H1 (cell line): Measurements from ENCODE around the gene ABHD12B. TPM values are rescaled to one million over a fixed set of nuclear protein-coding genes. Genes with fewer than 3 reads are reported as not detected.
A peak's percentile ranks its signal among the peaks of the same experiment; 100 is the strongest.

ENCODE experiments used
- CTCF ChIA-PET: fragments of 300-600 bp; sonication (Branson Sonifier 250); formaldehyde crosslinking; loops from one replicate; lab custom pipeline; 2021; ENCODE audit not compliant: partially characterized antibody; lab: Charles Lee
- POLR2A ChIA-PET: fragments of 300-600 bp; sonication (Branson Sonifier 250); formaldehyde crosslinking; loops from one replicate; lab custom pipeline; 2021; ENCODE audit warnings: inconsistent platforms; ENCODE audit not compliant: partially characterized antibody; lab: Charles Lee
- DNase-seq, 2 experiments: peaks; one replicate each; pipeline versions ENCODE4 v3.0.0 to v3.0.0-alpha.2; 2010 to 2022; ENCODE audit warnings: low spot score in 2 of 2, low read depth in 1 of 2, mixed read lengths in 1 of 2
- FAIRE-seq: peaks from 2 replicates; lab custom pipeline; 2011; peaks lifted over from hg19 to GRCh38; lab: Jason Lieb, UNC
- H2AFZ ChIP-seq: 2 replicates; pipeline ENCODE4 v1.8.1; 2012; ENCODE audit warnings: low read length, inconsistent platforms
- H2AK5ac ChIP-seq: 2 replicates; pipeline ENCODE4 v1.6.1; 2013; ENCODE audit warnings: low read depth, low read length
- H2BK120ac ChIP-seq: replicated peaks from 2 replicates; pipeline ENCODE3; 2013; ENCODE audit warnings: low read depth, low read length, inconsistent platforms
- H2BK12ac ChIP-seq: 2 replicates; pipeline ENCODE4 v1.6.1; 2013; ENCODE audit warnings: low read depth, low read length
- H2BK15ac ChIP-seq: 2 replicates; pipeline ENCODE4 v1.6.1; 2013; ENCODE audit warnings: low read length
- H2BK20ac ChIP-seq: 2 replicates; pipeline ENCODE4 v1.6.1; 2013; ENCODE audit warnings: low read length
- H2BK5ac ChIP-seq: 2 replicates; pipeline ENCODE4 v1.6.1; 2013; ENCODE audit warnings: low read depth, low read length
- H3K14ac ChIP-seq: 2 replicates; pipeline ENCODE4 v1.6.1; 2013; ENCODE audit warnings: inconsistent platforms; ENCODE audit not compliant: insufficient read length
- H3K18ac ChIP-seq: 2 replicates; pipeline ENCODE4 v1.6.1; 2013; ENCODE audit warnings: low read length; ENCODE audit errors: extremely low read depth
- H3K23ac ChIP-seq: 2 replicates; pipeline ENCODE4 v1.6.1; 2013; ENCODE audit warnings: inconsistent platforms; ENCODE audit not compliant: insufficient read length
- H3K23me2 ChIP-seq: 2 replicates; pipeline ENCODE4 v1.6.1; 2013; ENCODE audit warnings: low read depth, low read length
- H3K27ac ChIP-seq: 2 replicates; pipeline ENCODE4 v1.6.1; 2011; ENCODE audit warnings: low read depth, low read length, inconsistent platforms
- H3K27me3 ChIP-seq, 4 experiments: replicated peaks in 1 of 4; 1 replicate in 1 of 4; 2 replicates in 3 of 4; pipeline versions ENCODE4 v1.6.1 to v1.8.1; 2011 to 2013; ENCODE audit warnings: low read length in 3 of 4, mild to moderate bottlenecking in 3 of 4, inconsistent platforms in 2 of 4, mixed read lengths in 2 of 4, moderate library complexity in 1 of 4; ENCODE audit not compliant: control insufficient read depth in 3 of 4, insufficient read depth in 3 of 4; ENCODE audit errors: extremely low read depth in 1 of 4
- H3K36me3 ChIP-seq, 4 experiments: 2 replicates each; pipeline versions ENCODE4 v1.6.1 to v1.8.1; 2011 to 2013; ENCODE audit warnings: mild to moderate bottlenecking in 4 of 4, low read length in 3 of 4, moderate library complexity in 2 of 4, control low read depth in 1 of 4, inconsistent platforms in 1 of 4; ENCODE audit not compliant: insufficient read depth in 4 of 4, control insufficient read depth in 2 of 4
- H3K4ac ChIP-seq: replicated peaks from 2 replicates; pipeline ENCODE3; 2013; ENCODE audit warnings: low read length, low read depth, mixed read lengths, inconsistent platforms; ENCODE audit not compliant: insufficient read length
- H3K4me1 ChIP-seq, 4 experiments: replicated peaks in 1 of 4; 1 replicate in 1 of 4; 2 replicates in 3 of 4; pipeline versions ENCODE4 v1.6.1 to v1.8.1; 2011 to 2013; ENCODE audit warnings: low read length in 3 of 4, inconsistent platforms in 2 of 4, mixed read lengths in 1 of 4; ENCODE audit not compliant: insufficient read depth in 4 of 4, control insufficient read depth in 3 of 4
- H3K4me2 ChIP-seq, 2 experiments: 2 replicates each; pipeline versions ENCODE4 v1.6.1 to v1.8.1; 2011 to 2013; ENCODE audit warnings: low read depth in 2 of 2, low read length in 2 of 2, control low read depth in 1 of 2, inconsistent platforms in 1 of 2, mild to moderate bottlenecking in 1 of 2; ENCODE audit not compliant: insufficient read depth in 1 of 2
- H3K4me3 ChIP-seq, 4 experiments: fragments of 200-600, 300-600 bp in 1 of 4; sonication (generic), shearing (Covaris generic), sonication (Bioruptor Twin) in 1 of 4; 2 replicates each; pipeline versions ENCODE4 v1.5.1 to v1.8.1; 2011 to 2016; ENCODE audit warnings: low read length in 4 of 4, low read depth in 3 of 4, control low read depth in 2 of 4, inconsistent platforms in 2 of 4, mild to moderate bottlenecking in 2 of 4, mixed read lengths in 1 of 4, moderate library complexity in 1 of 4; ENCODE audit not compliant: insufficient read depth in 2 of 4; ENCODE audit errors: extremely low read depth in 1 of 4
- H3K56ac ChIP-seq: replicated peaks from 2 replicates; pipeline ENCODE3; 2013; ENCODE audit warnings: low read depth, mild to moderate bottlenecking, mixed read lengths, low read length, inconsistent platforms; ENCODE audit not compliant: insufficient read length
- H3K79me1 ChIP-seq: 2 replicates; pipeline ENCODE4 v1.6.1; 2013; ENCODE audit warnings: low read depth, low read length, control low read depth
- H3K79me2 ChIP-seq, 2 experiments: 2 replicates each; pipeline versions ENCODE4 v1.6.1 to v1.8.1; 2012 to 2013; ENCODE audit warnings: low read length in 2 of 2, mild to moderate bottlenecking in 2 of 2, inconsistent platforms in 1 of 2; ENCODE audit not compliant: insufficient read depth in 2 of 2, control insufficient read depth in 1 of 2
- H3K9ac ChIP-seq, 4 experiments: replicated peaks in 1 of 4; 1 replicate in 1 of 4; 2 replicates in 3 of 4; pipeline versions ENCODE4 v1.6.1 to v1.8.1; 2011 to 2013; ENCODE audit warnings: low read depth in 3 of 4, low read length in 3 of 4, control low read depth in 2 of 4, mild to moderate bottlenecking in 2 of 4, moderate library complexity in 2 of 4, inconsistent platforms in 1 of 4; ENCODE audit errors: extremely low read depth in 1 of 4
- H3K9me3 ChIP-seq, 2 experiments: 2 replicates each; pipeline versions ENCODE4 v1.6.1 to v1.8.1; 2012 to 2013; ENCODE audit warnings: mild to moderate bottlenecking in 2 of 2, moderate library complexity in 2 of 2, control low read depth in 1 of 2, inconsistent platforms in 1 of 2, low read depth in 1 of 2, low read length in 1 of 2, mixed read lengths in 1 of 2; ENCODE audit not compliant: insufficient read depth in 2 of 2
- H4K20me1 ChIP-seq, 2 experiments: replicated peaks in 1 of 2; 2 replicates each; pipeline versions ENCODE3 to v1.8.1; 2011 to 2013; ENCODE audit warnings: inconsistent platforms in 2 of 2, low read length in 2 of 2, mild to moderate bottlenecking in 1 of 2; ENCODE audit not compliant: insufficient read depth in 2 of 2, control insufficient read depth in 1 of 2
- H4K5ac ChIP-seq: 2 replicates; pipeline ENCODE4 v1.6.1; 2013; ENCODE audit warnings: low read length, low read depth, mixed read lengths, inconsistent platforms; ENCODE audit not compliant: insufficient read length
- H4K8ac ChIP-seq: 2 replicates; pipeline ENCODE4 v1.8.0; 2013; ENCODE audit warnings: mild to moderate bottlenecking, moderate library complexity, low read length, inconsistent platforms; ENCODE audit not compliant: insufficient read depth; ENCODE audit errors: extremely low read depth
- H4K91ac ChIP-seq: replicated peaks from 2 replicates; pipeline ENCODE3; 2013; ENCODE audit warnings: low read length, mixed read lengths, inconsistent platforms; ENCODE audit not compliant: insufficient read length
- CHD1 ChIP-seq: IDR thresholded peaks from 2 replicates; pipeline ENCODE4 v1.6.1; 2012; ENCODE audit warnings: low read depth, low read length, improper control_type of control experiment
- EP300 ChIP-seq, 2 experiments: IDR thresholded peaks; 1 replicate in 1 of 2; 2 replicates in 1 of 2; pipeline ENCODE4 v1.6.1; 2011 to 2012; ENCODE audit warnings: low read depth in 2 of 2, low read length in 2 of 2, mild to moderate bottlenecking in 2 of 2, borderline replicate concordance in 1 of 2, inconsistent platforms in 1 of 2, moderate library complexity in 1 of 2
- KDM4A ChIP-seq: IDR thresholded peaks from one replicate; pipeline ENCODE4 v1.7.1; 2012; ENCODE audit warnings: low read depth, mild to moderate bottlenecking, moderate library complexity, low read length, inconsistent platforms; ENCODE audit not compliant: severe bottlenecking
- MAFK ChIP-seq: IDR thresholded peaks from 2 replicates; pipeline ENCODE4 v1.6.1; 2012; ENCODE audit warnings: low read depth, mild to moderate bottlenecking, improper control_type of control experiment, low read length
- NANOG ChIP-seq: IDR thresholded peaks from 2 replicates; pipeline ENCODE4 v1.6.1; 2011; ENCODE audit warnings: low read length, low read depth, mild to moderate bottlenecking, inconsistent platforms; ENCODE audit not compliant: insufficient read depth, poor library complexity, severe bottlenecking
- POLR2A ChIP-seq, 2 experiments: IDR thresholded peaks; 1 replicate in 1 of 2; 2 replicates in 1 of 2; pipeline ENCODE4 v1.6.1; 2011; ENCODE audit warnings: low read depth in 2 of 2, low read length in 2 of 2, mild to moderate bottlenecking in 2 of 2; ENCODE audit errors: control extremely low read depth in 1 of 2
- SRF ChIP-seq: IDR thresholded peaks from 2 replicates; pipeline ENCODE4 v1.6.1; 2011; ENCODE audit warnings: mild to moderate bottlenecking, low read depth, low read length, moderate library complexity
- TAF7 ChIP-seq: optimal IDR thresholded peaks from 2 replicates; pipeline ENCODE3; 2011; ENCODE audit warnings: low read depth, mild to moderate bottlenecking, inconsistent platforms, low read length, moderate library complexity, borderline replicate concordance
- WGBS, 2 experiments: shearing (Covaris generic) in 1 of 2; methylation state at CpG; one replicate each; pipeline versions ENCODE4 v1.1.6 to v1.1.7; 2013 to 2015; ENCODE audit warnings: low lambda C conversion rate in 2 of 2, mixed read lengths in 2 of 2, inconsistent platforms in 1 of 2, low coverage in 1 of 2, missing lambda C conversion rate in 1 of 2; ENCODE audit not compliant: insufficient replicate concordance in 2 of 2, insufficient coverage in 1 of 2, insufficient read length in 1 of 2; ENCODE audit errors: extremely low coverage in 1 of 2, missing lambda C conversion rate in 1 of 2; 5-methylcytosine and 5-hydroxymethylcytosine counted together
- polyA plus RNA-seq, 7 experiments: library from polyadenylated mRNA; depleted of rRNA in 3 of 7; stranded (reverse) in 5 of 7; unstranded in 2 of 7; fragments of >200 nt in 5 of 7; fragments of 200-250 nt in 2 of 7; gene quantifications; 1 replicate in 5 of 7; 2 replicates in 1 of 7; 4 replicates in 1 of 7; pipeline versions ENCODE4 v1.2.1 to v1.2.3, GENCODE V29; 2011 to 2013; ENCODE audit warnings: missing spikeins in 2 of 7, mixed read lengths in 2 of 7
- total RNA-seq: library from RNA; stranded (reverse); fragmentation: NEBNext Ultra II Directional; extraction: Animal tissue kit (Norgen Biotek cat#: 25700); gene quantifications from 2 replicates; pipeline ENCODE4 v1.2.1, GENCODE V29; 2021
- TF ChIP-seq, protein P1 (sequence below), 3 experiments: IDR thresholded peaks; 1 replicate in 2 of 3; 2 replicates in 1 of 3; pipeline versions ENCODE4 v1.5.1 to v1.6.1; 2011; ENCODE audit warnings: low read length in 3 of 3, mild to moderate bottlenecking in 3 of 3, inconsistent platforms in 2 of 3, low read depth in 1 of 3, moderate library complexity in 1 of 3; ENCODE audit not compliant: insufficient read depth in 1 of 3; ENCODE audit errors: control extremely low read depth in 1 of 3
- TF ChIP-seq, protein P2 (sequence below): IDR thresholded peaks from 2 replicates; pipeline ENCODE4 v1.6.1; 2012; ENCODE audit warnings: inconsistent platforms

ABHD12B gene
- total and polyA plus RNA-seq, 2 of the 8 experiments (the other 6 are each of a cell fraction or from before 2014, with no cell fraction given): 4.0 to 102 TPM

DNA sequence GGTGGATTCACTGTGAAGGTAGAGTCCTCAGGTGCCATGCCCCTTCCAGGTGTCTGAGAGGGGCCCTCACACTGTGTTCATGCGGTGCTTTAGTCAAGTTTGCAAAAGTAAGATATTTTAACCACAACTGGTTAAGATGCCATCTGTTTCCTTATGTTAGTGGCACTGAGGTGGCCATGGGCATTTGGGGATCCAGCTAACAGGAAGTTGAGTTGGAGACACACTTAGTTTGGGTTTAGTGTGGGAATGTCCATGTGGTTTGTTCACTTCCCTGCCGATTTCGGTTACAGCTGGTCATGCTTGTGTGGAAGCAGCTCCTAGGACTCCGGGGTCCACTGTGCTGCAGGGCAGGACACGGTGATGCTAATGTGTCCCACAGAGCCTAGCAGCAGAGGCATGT, 17.3 kb upstream of the ABHD12B start:
- no peak overlapping the region for H2BK120ac ChIP-seq
- H4K91ac ChIP-seq: no peak overlapping the region
- H4K5ac ChIP-seq: no peak overlapping the region
- no peaks in the 10 kb centered on the region for H4K20me1 ChIP-seq
- H3K36me3 ChIP-seq: no peaks in the 10 kb centered on the region
- 0 out of 2 replicates have a peak overlapping the region, but pooled peaks have one; percentile 3 for H3K18ac ChIP-seq
- CTCF ChIA-PET: interaction anchor here (0.9 to 1.6 kb wide), 7 partner anchors 9 to 81 kb away, joined by 3 to 5 read pairs (median 4); no protein-coding TSS in a partner anchor
- H3K4me3 ChIP-seq: no peak overlapping the region
- no peak for DNase-seq
- H2AK5ac ChIP-seq: peak overlapping the region; percentile 60; the same call in 1 of the 2 replicates
- H3K4me1 ChIP-seq: peaks cover 0 to 3% (median 1%) of the 10 kb centered on the region in 4 experiments; a peak in 2 of 7 replicates
- POLR2A ChIA-PET: no interaction called here
- H3K56ac ChIP-seq: no peak overlapping the region
- H3K79me1 ChIP-seq: no peaks in the 10 kb centered on the region
- no peaks in the 10 kb centered on the region for H3K9me3 ChIP-seq
- 0 out of 2 replicates have a peak overlapping the region, but pooled peaks have one; percentile 33 for H2BK15ac ChIP-seq
- no peak overlapping the region for H2BK12ac ChIP-seq
- no peak overlapping the region for H2AFZ ChIP-seq
- H3K14ac ChIP-seq: no peak overlapping the region
- H3K27ac ChIP-seq: no peak overlapping the region
- H3K9ac ChIP-seq: no peak overlapping the region
- H3K27me3 ChIP-seq: no peaks in the 10 kb centered on the region
- H4K8ac ChIP-seq: no peak overlapping the region
- no peak overlapping the region for H2BK5ac ChIP-seq
- no peaks in the 10 kb centered on the region for H3K79me2 ChIP-seq
- H3K23me2 ChIP-seq: no peaks in the 10 kb centered on the region; the same call in 1 of the 2 replicates
- H2BK20ac ChIP-seq: no peak overlapping the region
- no peak overlapping the region for H3K4ac ChIP-seq
- H3K4me2 ChIP-seq: no peak overlapping the region
- no peak for FAIRE-seq
- no peak overlapping the region for H3K23ac ChIP-seq
- 97% methylated on average over 5 of the region's 5 CpGs; no CpG with 5 or more reads in 1 of the 2 experiments for WGBS, 2 experiments
- TF ChIP-seq EP300 (IDR thresholded peaks at IDR 0.05; ENCODE audit: borderline replicate concordance in 1 of 2, low read depth in 2 of 2, low read length in 2 of 2) (no peak), MAFK (no peak), NANOG (no peak), SRF (no peak), TAF7 (no peak), CHD1 (no peak), KDM4A (no peak), POLR2A (IDR thresholded peaks at IDR 0.05; ENCODE audit: control extremely low read depth in 1 of 2, low read depth in 2 of 2, low read length in 2 of 2) (no peak)
- TF ChIP-seq, protein P1, sequence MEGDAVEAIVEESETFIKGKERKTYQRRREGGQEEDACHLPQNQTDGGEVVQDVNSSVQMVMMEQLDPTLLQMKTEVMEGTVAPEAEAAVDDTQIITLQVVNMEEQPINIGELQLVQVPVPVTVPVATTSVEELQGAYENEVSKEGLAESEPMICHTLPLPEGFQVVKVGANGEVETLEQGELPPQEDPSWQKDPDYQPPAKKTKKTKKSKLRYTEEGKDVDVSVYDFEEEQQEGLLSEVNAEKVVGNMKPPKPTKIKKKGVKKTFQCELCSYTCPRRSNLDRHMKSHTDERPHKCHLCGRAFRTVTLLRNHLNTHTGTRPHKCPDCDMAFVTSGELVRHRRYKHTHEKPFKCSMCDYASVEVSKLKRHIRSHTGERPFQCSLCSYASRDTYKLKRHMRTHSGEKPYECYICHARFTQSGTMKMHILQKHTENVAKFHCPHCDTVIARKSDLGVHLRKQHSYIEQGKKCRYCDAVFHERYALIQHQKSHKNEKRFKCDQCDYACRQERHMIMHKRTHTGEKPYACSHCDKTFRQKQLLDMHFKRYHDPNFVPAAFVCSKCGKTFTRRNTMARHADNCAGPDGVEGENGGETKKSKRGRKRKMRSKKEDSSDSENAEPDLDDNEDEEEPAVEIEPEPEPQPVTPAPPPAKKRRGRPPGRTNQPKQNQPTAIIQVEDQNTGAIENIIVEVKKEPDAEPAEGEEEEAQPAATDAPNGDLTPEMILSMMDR (IDR thresholded peaks at IDR 0.05; ENCODE audit: control extremely low read depth in 1 of 3, insufficient read depth in 1 of 3, low read depth in 1 of 3, low read length in 3 of 3): no peak
- TF ChIP-seq, protein P2, sequence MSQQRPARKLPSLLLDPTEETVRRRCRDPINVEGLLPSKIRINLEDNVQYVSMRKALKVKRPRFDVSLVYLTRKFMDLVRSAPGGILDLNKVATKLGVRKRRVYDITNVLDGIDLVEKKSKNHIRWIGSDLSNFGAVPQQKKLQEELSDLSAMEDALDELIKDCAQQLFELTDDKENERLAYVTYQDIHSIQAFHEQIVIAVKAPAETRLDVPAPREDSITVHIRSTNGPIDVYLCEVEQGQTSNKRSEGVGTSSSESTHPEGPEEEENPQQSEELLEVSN: no peak
